GM12892 (cell line): ENCODE data around the gene ARHGAP23.

Experiments
- DNase-seq: peaks from one replicate; pipeline ENCODE4 v3.0.0; 2011; ENCODE audit not compliant: insufficient read length
- FAIRE-seq: peaks from 2 replicates; lab custom pipeline; 2011; peaks lifted over from hg19 to GRCh38; lab: Jason Lieb, UNC
- POLR2A ChIP-seq: IDR thresholded peaks from 2 replicates; pipeline ENCODE4 v1.6.1; 2011; ENCODE audit warnings: low read depth, low read length, control low read depth
- POLR2AphosphoS5 ChIP-seq: IDR thresholded peaks from 2 replicates; pipeline ENCODE4 v1.6.1; 2011; ENCODE audit warnings: low read depth, low read length, control low read depth
- TAF1 ChIP-seq: IDR thresholded peaks from 2 replicates; pipeline ENCODE4 v1.6.1; 2011; ENCODE audit warnings: low read depth, mild to moderate bottlenecking, control low read depth, low read length, borderline replicate concordance

Gene ARHGAP23

GRCh38 chr17:38447502-38448085 lies 19.3 kb downstream of the ARHGAP23 start:
- FAIRE-seq (no peak), DNase-seq (no peak)
- no peak for TF ChIP-seq TAF1
- no peak for TF ChIP-seq POLR2A
- no peak for TF ChIP-seq POLR2AphosphoS5

DNA sequence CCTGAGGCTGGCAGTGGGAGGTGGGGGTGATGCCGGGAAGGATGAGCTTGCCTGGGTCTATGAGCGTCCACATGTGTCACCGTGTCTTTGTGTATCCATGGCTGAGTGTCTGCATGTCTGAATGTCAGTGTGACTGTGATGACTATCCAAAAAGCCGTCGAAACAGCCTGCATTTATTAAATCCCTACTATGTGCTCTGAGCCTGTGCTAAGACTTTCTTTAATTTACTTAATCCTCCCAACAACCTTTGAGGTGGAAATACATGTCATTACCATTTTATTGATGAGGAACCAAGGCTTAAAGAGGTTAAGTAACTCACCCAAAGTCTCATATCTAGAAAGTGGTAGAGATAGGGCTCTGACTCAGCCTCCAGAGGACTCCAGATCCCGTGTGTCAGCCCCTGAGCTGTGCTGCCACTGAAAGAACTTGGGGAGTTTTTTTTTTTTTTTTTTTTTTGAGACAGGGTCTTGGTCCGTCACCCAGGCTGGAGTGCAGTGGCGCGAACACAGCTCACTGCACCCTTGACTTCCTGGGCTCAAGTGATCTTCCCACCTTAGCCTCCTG lies 20.0 kb downstream of the ARHGAP23 start:
- no peak for DNase-seq
- TF ChIP-seq POLR2A, result no peak
- TF ChIP-seq TAF1, result no peak
- TF ChIP-seq POLR2AphosphoS5, result no peak
- no peak for FAIRE-seq

DNA sequence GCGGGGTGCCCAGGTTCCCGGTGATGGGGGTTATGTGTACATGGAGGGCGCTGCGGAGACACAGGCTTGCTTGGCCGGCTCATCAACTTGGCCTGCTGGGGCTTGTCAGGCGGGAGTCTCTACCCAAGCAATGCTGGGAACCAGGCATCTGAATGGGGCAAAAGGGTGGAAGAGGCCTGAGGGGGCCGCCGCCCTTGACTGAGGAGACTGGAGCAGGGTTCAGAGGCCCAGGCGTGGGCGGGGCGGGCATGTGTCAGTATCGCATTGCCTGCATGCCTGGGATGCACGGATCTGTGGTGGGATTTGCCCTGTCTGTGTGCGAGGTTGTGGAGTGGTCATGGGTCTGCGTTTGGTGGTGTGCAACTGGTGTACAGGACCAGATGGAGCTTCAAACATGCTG lies 21.1 kb downstream of the ARHGAP23 start:
- TF ChIP-seq POLR2AphosphoS5 (no peak), TAF1 (no peak), POLR2A (no peak)
- FAIRE-seq, result no peak

DNA sequence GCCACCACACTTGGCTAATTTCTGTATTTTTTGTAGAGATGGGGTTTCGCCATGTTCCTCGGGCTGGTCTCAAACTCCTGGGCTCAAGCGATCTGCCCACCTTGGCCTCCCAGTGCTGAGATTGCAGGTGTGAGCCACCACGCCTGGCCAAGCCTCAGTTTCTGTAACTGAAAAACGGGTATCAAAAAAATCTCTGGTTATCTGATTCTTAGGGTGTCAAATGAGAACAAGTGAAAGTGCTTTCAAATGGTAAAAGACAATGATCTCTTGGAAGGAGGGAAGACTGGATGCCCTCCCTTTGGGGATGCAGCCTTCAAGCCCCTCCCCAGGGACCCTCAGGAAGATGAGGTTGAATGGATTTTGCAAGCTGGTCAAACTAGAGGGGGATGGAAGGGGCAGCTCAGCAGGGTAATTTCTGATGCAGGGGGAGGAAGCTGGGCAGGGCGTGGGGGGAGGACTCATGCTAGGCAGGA lies 22.3 kb downstream of the ARHGAP23 start:
- TF ChIP-seq POLR2AphosphoS5, result no peak
- no peak for TF ChIP-seq TAF1
- DNase-seq (no peak), FAIRE-seq (no peak)

More for the DNA sequence above, 21.1 kb downstream of the ARHGAP23 start:
- no peak for DNase-seq

DNA sequence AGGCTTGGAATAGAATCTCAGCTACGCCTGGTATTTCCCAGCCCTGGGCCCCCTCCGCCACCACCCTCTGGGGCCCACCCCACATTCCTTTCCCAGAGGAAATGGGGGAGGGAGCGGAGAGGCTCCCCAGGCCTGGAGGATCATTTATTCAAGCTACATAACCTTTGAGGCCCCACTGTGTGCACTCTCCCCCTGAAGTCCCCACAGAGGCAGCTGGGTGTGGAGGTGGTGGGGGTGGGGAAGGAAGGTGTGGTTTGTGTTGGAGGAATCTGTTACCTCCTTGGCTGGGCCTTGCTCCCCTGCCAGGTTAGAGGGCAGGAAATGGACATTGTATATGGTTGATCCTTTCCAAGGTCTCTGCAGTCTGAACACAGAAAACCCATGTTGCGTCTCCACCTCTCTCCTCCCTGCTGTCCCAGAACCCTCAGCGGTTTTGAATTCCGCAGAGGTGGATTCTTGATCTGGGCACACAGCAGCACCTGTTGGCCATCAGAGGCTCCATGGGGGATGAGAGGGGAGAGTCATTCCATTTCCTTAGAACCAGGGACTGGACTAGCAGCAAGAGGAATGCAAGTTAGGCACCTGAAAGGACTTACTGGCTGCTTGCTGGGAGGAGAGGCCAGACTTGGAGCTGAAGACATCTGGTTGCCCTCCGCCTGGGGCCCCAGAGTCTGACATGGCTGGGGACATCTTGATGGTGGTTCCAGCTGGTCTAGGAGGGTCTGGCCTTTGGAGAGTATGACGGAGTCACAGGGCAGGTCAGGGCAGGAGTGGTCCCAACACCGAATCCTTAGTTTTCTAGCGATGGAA lies 23.0 kb downstream of the ARHGAP23 start:
- TF ChIP-seq TAF1 (no peak), POLR2AphosphoS5 (no peak), POLR2A (no peak)
- DNase-seq (no peak), FAIRE-seq (no peak)

GRCh38 chr17:38451840-38452529 lies 23.7 kb downstream of the ARHGAP23 start:
- DNase-seq, result no peak
- no peak for FAIRE-seq
- TF ChIP-seq TAF1 (no peak), POLR2A (no peak), POLR2AphosphoS5 (no peak)

DNA sequence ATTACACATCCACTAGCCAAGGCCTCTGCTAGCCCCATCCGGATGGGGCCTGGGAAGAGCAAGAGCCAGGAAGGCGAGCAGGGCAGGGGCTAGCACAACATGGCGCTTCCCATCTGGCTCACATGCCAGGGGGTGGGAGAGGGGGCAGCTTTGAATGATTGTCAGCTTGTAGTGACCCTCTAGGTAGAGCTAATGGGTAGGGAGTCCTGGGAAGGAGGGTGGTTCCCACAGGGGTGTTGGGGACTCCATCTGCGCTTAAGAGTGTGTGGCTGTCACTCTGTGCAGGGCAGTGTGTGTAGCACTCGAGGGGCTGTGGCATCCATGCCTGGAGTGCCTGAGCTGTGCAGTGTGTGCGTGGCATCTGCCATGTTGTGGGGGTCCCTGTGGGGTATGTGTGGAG lies 24.5 kb downstream of the ARHGAP23 start:
- TF ChIP-seq TAF1 (no peak), POLR2AphosphoS5 (no peak), POLR2A (no peak)
- no peak for DNase-seq
- no peak for FAIRE-seq

DNA sequence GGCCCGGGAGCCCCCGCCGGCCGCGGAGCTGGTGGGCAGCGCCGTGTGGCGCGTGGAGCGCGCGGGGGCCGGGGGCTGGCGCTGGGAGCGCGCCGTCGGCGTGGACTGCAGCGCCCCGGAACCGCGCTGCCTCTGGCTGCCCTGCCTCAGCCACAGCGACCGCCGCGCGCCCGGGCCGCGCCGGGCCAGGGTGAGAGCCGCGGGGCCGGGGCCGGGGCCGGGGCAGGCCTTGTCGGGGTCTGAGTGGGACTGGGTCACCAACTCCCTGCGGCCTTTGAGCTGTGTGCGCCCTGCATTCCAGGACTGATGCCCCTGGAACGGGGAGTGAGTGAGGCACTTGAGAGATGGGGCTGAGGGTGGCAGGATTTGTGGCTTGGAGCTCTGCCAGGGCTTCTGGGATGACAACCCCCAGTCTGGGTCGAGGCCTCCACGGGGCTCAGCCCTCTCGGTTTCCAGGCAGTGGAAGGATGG lies 25.7 kb downstream of the ARHGAP23 start:
- TF ChIP-seq TAF1 (no peak), POLR2A (no peak), POLR2AphosphoS5 (no peak)
- no peak for DNase-seq
- FAIRE-seq, result no peak

GRCh38 chr17:38454532-38454931 lies 26.3 kb downstream of the ARHGAP23 start:
- DNase-seq, result no peak
- no peak for TF ChIP-seq TAF1
- FAIRE-seq, result no peak

- no peak for TF ChIP-seq POLR2AphosphoS5
- TF ChIP-seq POLR2A, result no peak
- TF ChIP-seq TAF1, result no peak
- DNase-seq (no peak), FAIRE-seq (no peak)
Measured at GRCh38 chr17:38455288-38455915, 27.1 kb downstream of the ARHGAP23 start.
